Tibial artery (tissue), 4 donors: ENCODE measurements around the gene NEDD4L.

ENCODE experiments used
- DNase-seq, 2 donors: peaks; one replicate each; pipeline ENCODE4 v3.0.0-alpha.2; 2019
- H3K27ac ChIP-seq, 2 donors: fragments of 200-600 bp; sonication (generic) in 1 of 2; 1 replicate in 1 of 2; 2 replicates in 1 of 2; pipeline ENCODE4 v1.5.1; 2018 to 2019; ENCODE audit warnings: mild to moderate bottlenecking in 1 of 2
- H3K27me3 ChIP-seq, 2 donors: fragments of 200-600 bp; sonication (generic) in 1 of 2; one replicate each; pipeline versions ENCODE4 v1.5.1 to v1.6.0; 2016 to 2019
- H3K36me3 ChIP-seq, 3 donors: fragments of 200-600 bp; sonication (generic) in 2 of 3; one replicate each; pipeline ENCODE4 v1.5.1; 2016 to 2019; ENCODE audit warnings: mild to moderate bottlenecking in 2 of 3
- H3K4me1 ChIP-seq, 4 donors: fragments of 200-600 bp; sonication (generic) in 2 of 4; 1 replicate in 3 of 4; 2 replicates in 1 of 4; pipeline ENCODE4 v1.5.1; 2016 to 2019
- H3K4me3 ChIP-seq, 2 donors: fragments of 200-600 bp; sonication (generic) in 1 of 2; 1 replicate in 1 of 2; 2 replicates in 1 of 2; pipeline ENCODE4 v1.5.1; 2018 to 2019; ENCODE audit warnings: mild to moderate bottlenecking in 2 of 2
- H3K9me3 ChIP-seq, 3 donors: fragments of 200-600 bp; sonication (generic) in 1 of 3; one replicate each; pipeline ENCODE4 v1.5.1; 2016 to 2019
- intact Hi-C: fragments of 100-400 bp; cut with DNase I; formaldehyde crosslinking; loops from one replicate; pipeline ENCODE4 v1.15.0; 2023; ENCODE audit warnings: low total_unique reads
- TF ChIP-seq, protein P1 (sequence below), 2 experiments: fragments of 200-600 bp in 1 of 2; fragments of 450-650 bp in 1 of 2; IDR thresholded peaks; one replicate each; pipeline ENCODE4 v1.5.1; 2017 to 2019; ENCODE audit warnings: antibody characterized with exemption in 2 of 2, mild to moderate bottlenecking in 1 of 2, moderate library complexity in 1 of 2

The NEDD4L gene

DNA sequence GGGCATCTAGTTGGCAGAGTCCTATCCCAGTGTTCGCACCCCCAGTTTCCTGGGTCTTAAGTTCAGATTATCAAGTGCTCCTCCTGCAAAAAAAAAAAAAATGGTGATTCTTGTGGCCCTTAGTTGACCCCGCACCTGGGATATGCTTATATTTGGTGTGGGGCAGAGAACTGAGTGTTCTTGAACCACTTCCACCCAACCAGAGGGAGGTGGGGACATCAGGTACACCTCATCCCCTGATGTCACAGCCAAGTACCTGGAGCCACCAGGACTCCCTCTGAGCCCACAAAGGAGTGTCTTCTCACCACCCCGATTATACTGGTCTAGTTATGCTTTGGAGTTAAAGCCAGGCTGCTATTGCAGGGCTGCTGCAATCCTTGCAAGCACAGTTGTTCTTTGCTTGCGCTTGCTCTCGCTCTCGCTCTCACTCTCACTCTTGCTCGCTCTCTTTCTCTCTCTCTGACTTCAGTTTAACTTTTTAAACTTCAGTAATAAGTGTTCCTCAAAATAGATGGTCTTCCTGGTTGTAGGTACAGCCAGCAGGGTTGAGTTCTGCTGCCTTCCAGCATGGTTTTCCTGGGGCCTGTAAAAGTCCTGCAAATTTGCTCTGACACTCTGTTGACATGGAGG, 265.7 kb downstream of the NEDD4L start:
- Histone ChIP-seq H3K27ac (no peak overlapping the region), H3K4me1 (no peaks in the 10 kb centered on the region), H3K9me3 (peaks cover 0 to 8% (median 0%) of the 10 kb centered on the region in 3 donors), H3K27me3 (peaks cover 0 to 3% of the 10 kb centered on the region in 2 donors), H3K4me3 (no peak overlapping the region), H3K36me3 (no peaks in the 10 kb centered on the region)
- intact Hi-C loops = no loop called here
- TF ChIP-seq, protein P1, sequence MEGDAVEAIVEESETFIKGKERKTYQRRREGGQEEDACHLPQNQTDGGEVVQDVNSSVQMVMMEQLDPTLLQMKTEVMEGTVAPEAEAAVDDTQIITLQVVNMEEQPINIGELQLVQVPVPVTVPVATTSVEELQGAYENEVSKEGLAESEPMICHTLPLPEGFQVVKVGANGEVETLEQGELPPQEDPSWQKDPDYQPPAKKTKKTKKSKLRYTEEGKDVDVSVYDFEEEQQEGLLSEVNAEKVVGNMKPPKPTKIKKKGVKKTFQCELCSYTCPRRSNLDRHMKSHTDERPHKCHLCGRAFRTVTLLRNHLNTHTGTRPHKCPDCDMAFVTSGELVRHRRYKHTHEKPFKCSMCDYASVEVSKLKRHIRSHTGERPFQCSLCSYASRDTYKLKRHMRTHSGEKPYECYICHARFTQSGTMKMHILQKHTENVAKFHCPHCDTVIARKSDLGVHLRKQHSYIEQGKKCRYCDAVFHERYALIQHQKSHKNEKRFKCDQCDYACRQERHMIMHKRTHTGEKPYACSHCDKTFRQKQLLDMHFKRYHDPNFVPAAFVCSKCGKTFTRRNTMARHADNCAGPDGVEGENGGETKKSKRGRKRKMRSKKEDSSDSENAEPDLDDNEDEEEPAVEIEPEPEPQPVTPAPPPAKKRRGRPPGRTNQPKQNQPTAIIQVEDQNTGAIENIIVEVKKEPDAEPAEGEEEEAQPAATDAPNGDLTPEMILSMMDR (IDR thresholded peaks at IDR 0.05) = no peak
- no peak for DNase-seq

DNA sequence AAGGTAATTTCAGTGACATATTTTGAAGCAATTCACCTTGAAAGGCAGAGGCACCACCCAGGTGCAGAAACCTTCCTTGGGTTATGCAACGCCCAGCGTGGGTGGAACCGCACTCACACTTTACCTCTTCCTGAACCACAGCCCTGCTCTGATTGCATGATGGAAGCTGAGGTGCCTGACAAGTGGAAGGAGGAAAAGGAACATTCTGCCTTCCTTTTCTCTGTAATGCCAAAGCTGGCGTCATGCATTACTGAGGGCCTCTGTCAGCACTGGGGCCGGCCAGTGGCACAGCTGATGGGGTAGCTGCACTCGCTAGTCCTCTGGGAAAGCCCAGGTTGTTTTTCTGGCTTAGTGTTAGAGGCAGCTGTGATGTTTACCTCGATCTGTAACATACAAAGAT, 266.5 kb downstream of the NEDD4L start:
- no peak for DNase-seq
- intact Hi-C loops = no loop called here
- H3K9me3 ChIP-seq = peaks cover 0 to 6% (median 0%) of the 10 kb centered on the region in 3 donors
- H3K27ac ChIP-seq = no peak overlapping the region
- H3K36me3 ChIP-seq = no peaks in the 10 kb centered on the region
- no peak overlapping the region for H3K4me3 ChIP-seq
- TF ChIP-seq, protein P1 (IDR thresholded peaks at IDR 0.05) = no peak
- H3K4me1 ChIP-seq = no peaks in the 10 kb centered on the region
- H3K27me3 ChIP-seq = peaks cover 0 to 3% of the 10 kb centered on the region in 2 donors

DNA sequence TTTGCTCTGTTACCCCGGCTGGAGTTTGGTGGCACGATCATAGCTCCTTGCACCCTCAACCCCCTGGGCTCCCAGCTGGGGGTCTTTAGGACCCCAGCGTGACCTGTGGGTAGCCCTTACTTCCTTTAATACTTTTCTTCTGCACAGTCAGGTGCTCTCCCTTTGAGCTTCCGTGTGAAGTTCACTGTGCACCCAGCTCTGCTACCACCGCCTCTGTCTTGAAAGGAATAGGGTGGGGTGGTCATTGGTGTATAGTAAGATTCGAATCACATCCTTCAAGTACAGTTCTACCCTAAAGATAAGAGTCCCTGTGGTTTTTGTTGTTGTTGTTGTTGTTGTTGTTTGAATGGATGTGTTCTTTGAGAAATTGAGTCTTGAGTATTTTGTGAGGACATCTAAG, 267.4 kb downstream of the NEDD4L start:
- TF ChIP-seq, protein P1 (IDR thresholded peaks at IDR 0.05) = no peak
- intact Hi-C loops = no loop called here
- Histone ChIP-seq H3K27ac (no peak overlapping the region), H3K4me3 (no peak overlapping the region), H3K27me3 (peaks cover 0 to 3% of the 10 kb centered on the region in 2 donors), H3K36me3 (no peaks in the 10 kb centered on the region), H3K9me3 (no peaks in the 10 kb centered on the region), H3K4me1 (no peaks in the 10 kb centered on the region)
- no peak for DNase-seq

DNA sequence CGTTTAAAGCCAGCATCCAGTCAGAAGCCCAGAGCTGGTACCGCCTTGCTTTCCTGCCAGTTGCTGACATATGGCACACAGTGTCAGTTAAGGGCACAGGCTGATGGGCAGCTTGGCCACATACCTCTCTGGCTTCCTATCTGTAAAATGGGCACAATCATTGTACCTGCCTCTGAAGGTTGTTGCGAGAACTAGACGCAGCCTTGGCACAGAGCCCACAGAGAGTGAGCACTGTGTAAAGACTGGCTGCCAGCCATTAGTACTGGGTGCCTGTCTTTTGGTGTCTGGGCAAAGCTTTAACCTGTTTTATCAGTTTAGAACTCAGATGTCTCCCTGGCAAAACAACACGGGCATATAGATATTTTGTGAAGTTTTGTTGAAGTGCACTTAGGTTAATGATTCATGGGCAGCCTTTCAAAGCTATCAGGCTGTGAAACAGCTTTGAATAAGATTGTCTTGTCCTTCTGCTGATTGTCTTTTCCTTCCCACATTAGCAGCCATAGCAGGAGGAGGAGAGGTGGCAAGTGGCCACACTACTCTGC, 269.5 kb downstream of the NEDD4L start:
- Histone ChIP-seq H3K4me1 (no peaks in the 10 kb centered on the region), H3K36me3 (no peaks in the 10 kb centered on the region), H3K9me3 (no peaks in the 10 kb centered on the region), H3K27me3 (peaks cover 0 to 3% of the 10 kb centered on the region in 2 donors), H3K27ac (no peak overlapping the region), H3K4me3 (no peak overlapping the region)
- TF ChIP-seq, protein P1 (IDR thresholded peaks at IDR 0.05) = no peak
- intact Hi-C loops = no loop called here
- DNase-seq = no peak

DNA sequence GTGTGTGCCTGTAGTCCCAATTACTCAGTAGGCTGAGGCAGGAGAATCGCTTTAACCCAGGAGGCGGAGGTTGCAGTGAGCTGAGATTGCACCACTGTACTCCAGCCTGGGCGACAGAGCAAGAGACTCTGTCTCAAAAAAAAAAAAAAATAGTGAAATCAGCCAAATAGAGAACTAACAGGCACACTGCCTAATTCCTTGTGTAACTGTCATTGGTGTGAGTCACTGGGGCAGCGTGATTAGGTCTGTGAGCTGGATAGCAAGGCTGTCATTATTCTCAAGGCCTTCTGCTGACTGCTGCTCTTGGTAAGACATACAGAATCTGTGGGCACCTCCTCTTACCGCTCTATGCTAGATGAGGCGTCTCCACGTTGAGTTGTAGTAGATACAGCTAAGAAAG, 270.3 kb downstream of the NEDD4L start:
- TF ChIP-seq, protein P1 (IDR thresholded peaks at IDR 0.05) = no peak
- Histone ChIP-seq H3K27ac (no peak overlapping the region), H3K4me1 (no peaks in the 10 kb centered on the region), H3K27me3 (no peaks in the 10 kb centered on the region), H3K36me3 (no peaks in the 10 kb centered on the region), H3K4me3 (no peak overlapping the region), H3K9me3 (no peaks in the 10 kb centered on the region)
- peak; percentile 70 to 76 for DNase-seq
- intact Hi-C loops = no loop called here
